ENCODE data around the gene PLCB2.

The PLCB2 gene

DNA sequence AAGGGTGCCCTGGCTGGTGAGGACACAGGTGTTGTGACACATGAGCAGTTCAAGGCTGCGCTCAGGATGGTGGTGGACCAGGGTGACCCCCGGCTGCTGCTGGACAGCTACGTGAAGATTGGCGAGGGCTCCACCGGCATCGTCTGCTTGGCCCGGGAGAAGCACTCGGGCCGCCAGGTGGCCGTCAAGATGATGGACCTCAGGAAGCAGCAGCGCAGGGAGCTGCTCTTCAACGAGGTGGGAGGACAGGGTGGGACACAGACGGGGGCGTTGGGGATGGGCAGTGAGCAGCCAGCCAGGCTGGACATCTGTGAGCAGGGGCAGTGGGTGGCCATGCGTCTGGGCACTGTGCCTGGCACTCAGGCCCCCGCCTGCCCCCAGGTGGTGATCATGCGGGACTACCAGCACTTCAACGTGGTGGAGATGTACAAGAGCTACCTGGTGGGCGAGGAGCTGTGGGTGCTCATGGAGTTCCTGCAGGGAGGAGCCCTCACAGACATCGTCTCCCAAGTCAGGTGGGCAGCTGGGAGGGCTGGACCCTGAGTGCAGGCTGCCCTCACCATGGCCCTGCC lies 35.2 kb downstream of the PLCB2 start:
- Histone ChIP-seq H3K4me2 (ENCODE audit: low read length) (no peak overlapping the region), H3K9me3 (ENCODE audit: control insufficient read depth, low read length) (no peaks in the 10 kb centered on the region), H3K4me1 (no peaks in the 10 kb centered on the region), H3K36me3 (ENCODE audit: control insufficient read depth, insufficient read depth, low read length) (no peaks in the 10 kb centered on the region), H3K27ac (no peak overlapping the region), H3K27me3 (ENCODE audit: control insufficient read depth, insufficient read depth, low read length) (no peaks in the 10 kb centered on the region), H3K4me3 (ENCODE audit: low read depth, low read length) (no peak overlapping the region), H3K9ac (no peak overlapping the region), H2AFZ (no peak overlapping the region), H3K79me2 (no peaks in the 10 kb centered on the region)
- TF ChIP-seq, protein P1, sequence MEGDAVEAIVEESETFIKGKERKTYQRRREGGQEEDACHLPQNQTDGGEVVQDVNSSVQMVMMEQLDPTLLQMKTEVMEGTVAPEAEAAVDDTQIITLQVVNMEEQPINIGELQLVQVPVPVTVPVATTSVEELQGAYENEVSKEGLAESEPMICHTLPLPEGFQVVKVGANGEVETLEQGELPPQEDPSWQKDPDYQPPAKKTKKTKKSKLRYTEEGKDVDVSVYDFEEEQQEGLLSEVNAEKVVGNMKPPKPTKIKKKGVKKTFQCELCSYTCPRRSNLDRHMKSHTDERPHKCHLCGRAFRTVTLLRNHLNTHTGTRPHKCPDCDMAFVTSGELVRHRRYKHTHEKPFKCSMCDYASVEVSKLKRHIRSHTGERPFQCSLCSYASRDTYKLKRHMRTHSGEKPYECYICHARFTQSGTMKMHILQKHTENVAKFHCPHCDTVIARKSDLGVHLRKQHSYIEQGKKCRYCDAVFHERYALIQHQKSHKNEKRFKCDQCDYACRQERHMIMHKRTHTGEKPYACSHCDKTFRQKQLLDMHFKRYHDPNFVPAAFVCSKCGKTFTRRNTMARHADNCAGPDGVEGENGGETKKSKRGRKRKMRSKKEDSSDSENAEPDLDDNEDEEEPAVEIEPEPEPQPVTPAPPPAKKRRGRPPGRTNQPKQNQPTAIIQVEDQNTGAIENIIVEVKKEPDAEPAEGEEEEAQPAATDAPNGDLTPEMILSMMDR (IDR thresholded peaks at IDR 0.05) = peak; percentile 12

DNA sequence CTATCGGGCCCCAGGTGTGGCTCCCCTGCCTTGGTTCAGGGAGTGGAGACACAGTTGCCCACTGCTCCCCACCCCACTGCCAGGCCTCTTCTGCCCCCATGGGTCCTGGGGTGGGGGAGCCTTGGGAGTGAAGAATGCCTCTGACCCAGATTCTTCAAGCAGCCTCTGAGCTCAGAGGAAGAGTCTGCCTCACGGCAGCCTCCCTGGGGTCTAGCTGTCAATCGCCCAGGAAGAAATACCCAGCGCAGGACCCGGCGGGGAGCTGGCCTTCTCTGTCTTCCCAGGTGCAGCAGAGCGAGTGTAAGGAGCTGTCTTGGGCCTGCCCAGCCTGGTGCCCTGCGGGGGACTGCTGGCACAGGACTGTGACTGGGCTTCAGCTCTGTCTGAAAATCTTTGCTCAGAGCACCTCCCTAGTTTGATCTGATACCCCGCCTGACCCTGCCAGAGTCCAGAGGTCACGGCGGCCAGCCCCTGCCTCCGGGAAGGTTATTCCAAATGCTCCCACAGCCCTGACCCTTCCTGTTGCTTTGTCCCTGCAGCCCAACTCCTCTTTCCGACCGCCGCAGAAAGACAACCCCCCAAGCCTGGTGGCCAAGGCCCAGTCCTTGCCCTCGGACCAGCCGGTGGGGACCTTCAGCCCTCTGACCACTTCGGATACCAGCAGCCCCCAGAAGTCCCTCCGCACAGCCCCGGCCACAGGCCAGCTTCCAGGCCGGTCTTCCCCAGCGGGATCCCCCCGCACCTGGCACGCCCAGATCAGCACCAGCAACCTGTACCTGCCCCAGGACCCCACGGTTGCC lies 35.9 kb downstream of the PLCB2 start:
- Histone ChIP-seq H3K36me3 (ENCODE audit: control insufficient read depth, insufficient read depth, low read length) (no peaks in the 10 kb centered on the region), H3K27ac (no peak overlapping the region), H2AFZ (no peak overlapping the region), H3K9ac (no peak overlapping the region), H3K79me2 (no peaks in the 10 kb centered on the region), H3K4me2 (ENCODE audit: low read length) (no peak overlapping the region), H3K27me3 (ENCODE audit: control insufficient read depth, insufficient read depth, low read length) (no peaks in the 10 kb centered on the region), H3K4me3 (ENCODE audit: low read depth, low read length) (no peak overlapping the region), H3K9me3 (ENCODE audit: control insufficient read depth, low read length) (no peaks in the 10 kb centered on the region), H3K4me1 (no peaks in the 10 kb centered on the region)
- TF ChIP-seq, protein P1 (IDR thresholded peaks at IDR 0.05) = no peak

DNA sequence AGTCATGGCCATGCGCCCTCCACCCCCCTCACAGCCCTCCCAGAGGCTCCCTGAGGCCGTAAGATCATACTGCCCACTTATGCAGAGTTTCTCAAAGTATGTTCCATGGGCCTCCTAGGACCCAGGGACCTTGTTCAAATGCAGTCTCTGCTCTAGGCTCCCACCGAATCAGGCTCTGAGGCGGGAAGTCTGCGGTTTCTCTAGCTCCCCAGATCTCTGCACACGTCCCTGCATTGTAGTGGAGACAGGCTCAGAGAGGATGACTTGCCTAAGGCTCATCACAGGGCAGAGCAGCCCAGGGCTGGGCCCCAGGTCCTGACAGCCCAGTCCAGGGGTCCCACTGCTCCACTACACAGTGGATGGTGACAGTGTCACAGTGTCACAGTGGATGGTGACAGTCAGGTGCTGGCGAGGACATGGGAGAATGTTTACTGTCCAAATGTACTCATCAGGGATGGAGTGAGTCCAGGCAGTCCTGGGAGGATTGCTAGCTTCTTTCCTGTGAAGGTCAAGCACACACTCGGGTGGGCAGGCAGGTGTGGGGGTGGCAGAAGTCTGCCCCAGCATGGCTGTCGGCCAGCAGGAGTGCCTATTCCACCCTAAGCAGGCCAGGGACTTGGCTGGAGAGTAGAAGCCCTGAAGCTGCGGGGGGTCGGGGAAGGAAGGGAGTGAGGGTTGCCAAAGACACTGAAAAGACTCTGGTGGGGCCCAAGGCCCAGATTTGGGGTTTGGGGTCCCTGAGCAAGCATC lies 37.3 kb downstream of the PLCB2 start:
- H3K4me3 ChIP-seq (ENCODE audit: low read depth, low read length) = no peak overlapping the region
- no peak overlapping the region for H3K4me2 ChIP-seq (ENCODE audit: low read length)
- H3K4me1 ChIP-seq = no peaks in the 10 kb centered on the region
- no peak overlapping the region for H3K9ac ChIP-seq
- H3K79me2 ChIP-seq = no peaks in the 10 kb centered on the region
- H2AFZ ChIP-seq = no peak overlapping the region
- H3K36me3 ChIP-seq (ENCODE audit: control insufficient read depth, insufficient read depth, low read length) = no peaks in the 10 kb centered on the region
- no peak overlapping the region for H3K27ac ChIP-seq
- H3K9me3 ChIP-seq (ENCODE audit: control insufficient read depth, low read length) = no peaks in the 10 kb centered on the region
- TF ChIP-seq, protein P1 (IDR thresholded peaks at IDR 0.05) = no peak
- H3K27me3 ChIP-seq (ENCODE audit: control insufficient read depth, insufficient read depth, low read length) = no peaks in the 10 kb centered on the region

DNA sequence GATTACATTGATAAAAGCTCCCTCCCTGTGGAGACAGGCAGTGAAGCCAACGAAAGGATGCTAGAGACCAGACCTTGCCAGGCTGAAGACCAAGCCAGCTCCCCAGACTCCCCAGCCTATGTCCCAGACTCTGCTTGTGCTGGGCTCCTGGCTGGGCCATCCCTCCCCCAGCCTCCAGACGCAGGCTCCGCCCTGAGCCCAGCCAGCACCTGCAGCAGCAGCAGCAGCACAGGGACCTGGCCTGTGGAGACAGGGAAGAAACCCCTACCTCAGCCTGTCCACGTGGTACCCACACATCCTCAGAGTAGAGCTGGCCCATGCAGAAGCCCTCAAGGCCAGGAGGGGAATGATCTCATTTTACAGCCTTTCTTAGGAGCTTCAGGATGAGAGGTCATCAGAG lies 38.1 kb downstream of the PLCB2 start:
- Histone ChIP-seq H3K4me3 (ENCODE audit: low read depth, low read length) (no peak overlapping the region), H3K4me1 (no peaks in the 10 kb centered on the region), H2AFZ (no peak overlapping the region), H3K79me2 (no peaks in the 10 kb centered on the region), H3K27ac (no peak overlapping the region), H3K9me3 (ENCODE audit: control insufficient read depth, low read length) (no peaks in the 10 kb centered on the region), H3K27me3 (ENCODE audit: control insufficient read depth, insufficient read depth, low read length) (no peaks in the 10 kb centered on the region), H3K9ac (no peak overlapping the region), H3K36me3 (ENCODE audit: control insufficient read depth, insufficient read depth, low read length) (no peaks in the 10 kb centered on the region), H3K4me2 (ENCODE audit: low read length) (no peak overlapping the region)
- TF ChIP-seq, protein P1 (IDR thresholded peaks at IDR 0.05) = no peak

Data from parathyroid adenoma (tissue), 2 donors.